GM12878 (cell line): ENCODE results near the gene OTUD4. TPM values are rescaled to one million over a fixed set of nuclear protein-coding genes. Genes with fewer than 3 reads are reported as not detected.

Experiments used
- BACH1 ChIP-seq: fragments of 450-650 bp; IDR thresholded peaks from 2 replicates; pipeline ENCODE4 v1.6.1; 2017; ENCODE audit warnings: mild to moderate bottlenecking, borderline replicate concordance
- CBX5 ChIP-seq: sonication (generic); IDR thresholded peaks from 2 replicates; pipeline ENCODE4 v1.6.1; 2016; ENCODE audit warnings: low read depth, moderate library complexity, mild to moderate bottlenecking, inconsistent platforms
- DPF2 ChIP-seq: fragments of 450-650 bp; IDR thresholded peaks from 2 replicates; pipeline ENCODE4 v1.6.1; 2017; ENCODE audit warnings: mild to moderate bottlenecking
- EZH2 ChIP-seq: IDR thresholded peaks from 2 replicates; pipeline ENCODE4 v1.6.1; 2012; ENCODE audit warnings: low read depth, mild to moderate bottlenecking, control low read depth, inconsistent platforms, low read length, borderline replicate concordance; ENCODE audit not compliant: control insufficient read depth
- FOS ChIP-seq: IDR thresholded peaks from 3 replicates; pipeline ENCODE4 v1.6.1; 2011; ENCODE audit warnings: borderline replicate concordance; ENCODE audit not compliant: insufficient read length; ENCODE audit errors: extremely low read depth
- NFYA ChIP-seq: IDR thresholded peaks from 2 replicates; pipeline ENCODE4 v1.6.1; 2011; ENCODE audit warnings: low read depth, mild to moderate bottlenecking, low read length, improper control_type of control experiment, borderline replicate concordance
- NRF1 ChIP-seq: conservative IDR thresholded peaks from 2 replicates; pipeline ENCODE4 v1.6.1; 2011; ENCODE audit warnings: mild to moderate bottlenecking, low read depth, low read length, improper control_type of control experiment
- PAX5 ChIP-seq: IDR thresholded peaks from 2 replicates; pipeline ENCODE4 v1.6.1; 2011; ENCODE audit warnings: low read depth, low read length, borderline replicate concordance
- PAX8 ChIP-seq: fragments of 450-650 bp; IDR thresholded peaks from 2 replicates; pipeline ENCODE4 v1.6.1; 2017; ENCODE audit warnings: mild to moderate bottlenecking, moderate library complexity
- PML ChIP-seq: IDR thresholded peaks from 2 replicates; pipeline ENCODE4 v1.6.1; 2012; ENCODE audit warnings: low read length, inconsistent platforms
- SMAD1 ChIP-seq: fragments of 450-650 bp; IDR thresholded peaks from 2 replicates; pipeline ENCODE4 v1.6.1; 2018; ENCODE audit warnings: mild to moderate bottlenecking, low read depth; ENCODE audit not compliant: partially characterized antibody
- SREBF2 ChIP-seq: IDR thresholded peaks from 2 replicates; pipeline ENCODE4 v1.6.1; 2012; ENCODE audit warnings: mild to moderate bottlenecking, low read length
- SRF ChIP-seq, 2 experiments: IDR thresholded peaks; 2 replicates each; pipeline ENCODE4 v1.6.1; 2011; ENCODE audit warnings: low read depth in 2 of 2, low read length in 2 of 2, mild to moderate bottlenecking in 1 of 2, moderate library complexity in 1 of 2
- TBL1XR1 ChIP-seq: IDR thresholded peaks from 2 replicates; pipeline ENCODE4 v1.6.1; 2012; ENCODE audit warnings: low read depth, low read length, improper control_type of control experiment
- WRNIP1 ChIP-seq: IDR thresholded peaks from 2 replicates; pipeline ENCODE4 v1.6.1; 2011; ENCODE audit warnings: low read depth, low read length, improper control_type of control experiment, borderline replicate concordance
- ZZZ3 ChIP-seq: IDR thresholded peaks from 2 replicates; pipeline ENCODE4 v1.6.1; 2011; ENCODE audit warnings: low read depth; ENCODE audit not compliant: control insufficient read depth, insufficient read length
- polyA plus RNA-seq, 11 experiments: library from polyadenylated mRNA; depleted of rRNA in 4 of 11; unstranded in 6 of 11; stranded (reverse) in 5 of 11; fragments of >200 nt; fragmentation: Nextera tagmentation in 4 of 11; fragmentation: Illumina TruSeq in 1 of 11; extraction: Ambion mirVana in 4 of 11; extraction: Trizol in 1 of 11; gene quantifications; 1 replicate in 1 of 11; 2 replicates in 10 of 11; pipeline versions ENCODE4 v1.2.1 to v1.2.3, GENCODE V29; 2011 to 2016; ENCODE audit warnings: inconsistent platforms in 2 of 11, missing spikeins in 2 of 11, low read depth in 1 of 11
- total RNA-seq, 4 experiments: library from RNA; depleted of rRNA in 3 of 4; stranded (reverse); fragments of >200 nt in 3 of 4; fragmentation: Illumina TruSeq in 1 of 4; extraction: Trizol in 1 of 4; gene quantifications; 2 replicates each; pipeline versions ENCODE4 v1.2.1 to v1.2.3, GENCODE V29; 2013 to 2021
- TF ChIP-seq, protein P1 (sequence below): IDR thresholded peaks from 2 replicates; pipeline ENCODE4 v1.6.1; 2011; ENCODE audit warnings: low read depth, low read length, improper control_type of control experiment, borderline replicate concordance
- TF ChIP-seq, protein P2 (sequence below): fragments of 150-350 bp; IDR thresholded peaks from 2 replicates; pipeline ENCODE4 v1.6.1; 2016; ENCODE audit warnings: low read depth, low read length
- TF ChIP-seq, protein P3 (sequence below): fragments of 450-650 bp; conservative IDR thresholded peaks from 2 replicates; pipeline ENCODE4 v1.6.1; 2017; ENCODE audit warnings: mild to moderate bottlenecking, moderate library complexity

Gene OTUD4
- total and polyA plus RNA-seq, 10 of the 15 experiments (the other 5 are each of a cell fraction or from before 2014, with no cell fraction given), result 2.2 to 26.3 (median 14.2) TPM

DNA sequence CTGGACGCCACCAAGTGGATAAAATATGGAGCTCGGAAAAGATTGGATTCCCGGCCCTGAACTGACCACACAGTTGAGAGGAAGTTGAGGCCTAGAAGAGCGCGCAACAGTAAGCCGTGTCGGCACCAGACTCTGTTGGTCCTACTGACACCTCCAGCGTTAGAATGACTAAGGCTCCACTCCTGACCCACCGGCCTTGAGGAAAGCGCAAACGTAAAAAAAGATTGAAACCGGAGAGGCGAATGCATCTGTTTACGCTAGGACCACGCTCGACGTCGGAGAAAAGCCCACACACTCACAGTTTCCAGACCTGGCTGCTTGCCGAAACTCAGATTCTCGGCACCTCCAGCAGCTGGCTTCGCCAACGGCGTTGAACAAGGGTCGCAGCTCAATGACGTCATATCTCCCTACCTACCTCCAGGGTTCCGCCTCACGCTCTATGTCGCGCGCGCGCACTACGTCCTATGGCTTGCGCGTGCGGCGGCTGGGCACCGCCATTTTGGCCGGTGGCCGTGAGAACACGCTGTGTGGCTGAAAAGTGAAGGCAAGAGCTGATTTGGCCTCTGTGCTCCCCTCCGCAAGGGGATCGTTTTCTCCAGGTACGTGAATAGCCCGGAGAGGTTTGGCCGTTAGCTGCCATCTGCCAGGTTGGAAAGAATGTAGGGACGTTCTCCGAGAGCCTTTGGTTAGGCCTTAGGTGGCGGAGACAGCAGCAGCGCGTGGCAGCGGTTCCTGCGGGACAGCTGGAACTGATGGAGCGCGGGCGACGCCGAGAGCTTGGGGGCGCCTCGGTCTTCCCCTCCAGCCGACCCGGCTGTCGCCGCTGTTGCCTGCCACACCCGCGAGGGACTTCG lies 82.3 kb downstream of the OTUD4 start, which contains the start of the genes ABCE1 and ANAPC10 (continued):
- TF ChIP-seq, protein P1, sequence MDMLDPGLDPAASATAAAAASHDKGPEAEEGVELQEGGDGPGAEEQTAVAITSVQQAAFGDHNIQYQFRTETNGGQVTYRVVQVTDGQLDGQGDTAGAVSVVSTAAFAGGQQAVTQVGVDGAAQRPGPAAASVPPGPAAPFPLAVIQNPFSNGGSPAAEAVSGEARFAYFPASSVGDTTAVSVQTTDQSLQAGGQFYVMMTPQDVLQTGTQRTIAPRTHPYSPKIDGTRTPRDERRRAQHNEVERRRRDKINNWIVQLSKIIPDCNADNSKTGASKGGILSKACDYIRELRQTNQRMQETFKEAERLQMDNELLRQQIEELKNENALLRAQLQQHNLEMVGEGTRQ, result no peak
- no peak for TF ChIP-seq FOS
- TF ChIP-seq DPF2, result peak; percentile 46; the same call in 1 of the 2 replicates
- no peak for TF ChIP-seq WRNIP1
- TF ChIP-seq PML, result no peak; the same call in none of the 2 replicates
- peak; percentile 48; the same call in 1 of the 2 replicates for TF ChIP-seq PAX5
- no peak; the same call in 1 of the 2 replicates for TF ChIP-seq BACH1
- TF ChIP-seq ZZZ3, result no peak
- peak; percentile 39; the same call in 1 of the 2 replicates for TF ChIP-seq PAX8
- TF ChIP-seq SREBF2, result 0 out of 2 replicates have a peak, but pooled peaks have one; percentile 54
- no peak for TF ChIP-seq SMAD1
- TF ChIP-seq, protein P2, sequence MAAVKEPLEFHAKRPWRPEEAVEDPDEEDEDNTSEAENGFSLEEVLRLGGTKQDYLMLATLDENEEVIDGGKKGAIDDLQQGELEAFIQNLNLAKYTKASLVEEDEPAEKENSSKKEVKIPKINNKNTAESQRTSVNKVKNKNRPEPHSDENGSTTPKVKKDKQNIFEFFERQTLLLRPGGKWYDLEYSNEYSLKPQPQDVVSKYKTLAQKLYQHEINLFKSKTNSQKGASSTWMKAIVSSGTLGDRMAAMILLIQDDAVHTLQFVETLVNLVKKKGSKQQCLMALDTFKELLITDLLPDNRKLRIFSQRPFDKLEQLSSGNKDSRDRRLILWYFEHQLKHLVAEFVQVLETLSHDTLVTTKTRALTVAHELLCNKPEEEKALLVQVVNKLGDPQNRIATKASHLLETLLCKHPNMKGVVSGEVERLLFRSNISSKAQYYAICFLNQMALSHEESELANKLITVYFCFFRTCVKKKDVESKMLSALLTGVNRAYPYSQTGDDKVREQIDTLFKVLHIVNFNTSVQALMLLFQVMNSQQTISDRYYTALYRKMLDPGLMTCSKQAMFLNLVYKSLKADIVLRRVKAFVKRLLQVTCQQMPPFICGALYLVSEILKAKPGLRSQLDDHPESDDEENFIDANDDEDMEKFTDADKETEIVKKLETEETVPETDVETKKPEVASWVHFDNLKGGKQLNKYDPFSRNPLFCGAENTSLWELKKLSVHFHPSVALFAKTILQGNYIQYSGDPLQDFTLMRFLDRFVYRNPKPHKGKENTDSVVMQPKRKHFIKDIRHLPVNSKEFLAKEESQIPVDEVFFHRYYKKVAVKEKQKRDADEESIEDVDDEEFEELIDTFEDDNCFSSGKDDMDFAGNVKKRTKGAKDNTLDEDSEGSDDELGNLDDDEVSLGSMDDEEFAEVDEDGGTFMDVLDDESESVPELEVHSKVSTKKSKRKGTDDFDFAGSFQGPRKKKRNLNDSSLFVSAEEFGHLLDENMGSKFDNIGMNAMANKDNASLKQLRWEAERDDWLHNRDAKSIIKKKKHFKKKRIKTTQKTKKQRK, result 0 out of 2 replicates have a peak, but pooled peaks have one; percentile 25
- no peak for TF ChIP-seq NFYA
- TF ChIP-seq CBX5, result 0 out of 2 replicates have a peak, but pooled peaks have one; percentile 6
- 0 out of 2 replicates have a peak, but pooled peaks have one; percentile 51 for TF ChIP-seq TBL1XR1
- TF ChIP-seq NRF1, result peak; percentile 57
- TF ChIP-seq, protein P3, sequence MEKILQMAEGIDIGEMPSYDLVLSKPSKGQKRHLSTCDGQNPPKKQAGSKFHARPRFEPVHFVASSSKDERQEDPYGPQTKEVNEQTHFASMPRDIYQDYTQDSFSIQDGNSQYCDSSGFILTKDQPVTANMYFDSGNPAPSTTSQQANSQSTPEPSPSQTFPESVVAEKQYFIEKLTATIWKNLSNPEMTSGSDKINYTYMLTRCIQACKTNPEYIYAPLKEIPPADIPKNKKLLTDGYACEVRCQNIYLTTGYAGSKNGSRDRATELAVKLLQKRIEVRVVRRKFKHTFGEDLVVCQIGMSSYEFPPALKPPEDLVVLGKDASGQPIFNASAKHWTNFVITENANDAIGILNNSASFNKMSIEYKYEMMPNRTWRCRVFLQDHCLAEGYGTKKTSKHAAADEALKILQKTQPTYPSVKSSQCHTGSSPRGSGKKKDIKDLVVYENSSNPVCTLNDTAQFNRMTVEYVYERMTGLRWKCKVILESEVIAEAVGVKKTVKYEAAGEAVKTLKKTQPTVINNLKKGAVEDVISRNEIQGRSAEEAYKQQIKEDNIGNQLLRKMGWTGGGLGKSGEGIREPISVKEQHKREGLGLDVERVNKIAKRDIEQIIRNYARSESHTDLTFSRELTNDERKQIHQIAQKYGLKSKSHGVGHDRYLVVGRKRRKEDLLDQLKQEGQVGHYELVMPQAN, result peak; percentile 91
- TF ChIP-seq SRF (IDR thresholded peaks at IDR 0.05; ENCODE audit: low read depth in 2 of 2, low read length in 2 of 2), result peak; percentile 37 to 90; a peak in 2 of 4 replicates
- TF ChIP-seq EZH2, result no peak
